ENCODE measurements around the gene JMJD8. TPM values are rescaled to one million over a fixed set of nuclear protein-coding genes. Genes with fewer than 3 reads are reported as not detected.
A peak's percentile ranks its signal among the peaks of the same experiment; 100 is the strongest.

Gene JMJD8
- total RNA-seq, 4 donors from 2014 or later = 45.6 to 56.1 (median 51.9) TPM

- peak in 2 of 3 donors; percentile 65 to 79 for DNase-seq
- Histone ChIP-seq H3K27ac (peak overlapping the region; percentile 91 to 97 (median 94)), H3K36me3 (peaks cover 0 to 25% (median 0%) of the 10 kb centered on the region in 3 donors), H3K9me3 (no peaks in the 10 kb centered on the region), H3K4me1 (peaks cover 13 to 66% (median 42%) of the 10 kb centered on the region in 4 donors), H3K27me3 (no peaks in the 10 kb centered on the region), H3K4me3 (peak overlapping the region; percentile 73 to 98 (median 94))
- TF ChIP-seq CTCF (IDR thresholded peaks at IDR 0.05) (no peak), POLR2A (IDR thresholded peaks at IDR 0.05) (no peak)
Measured at GRCh38 chr16:678858-679813, 5.0 kb downstream of the JMJD8 start.

GRCh38 chr16:678209-678857, 5.8 kb downstream of the JMJD8 start:
- peak overlapping the region in 3 of 4 donors; percentile 27 to 97 (median 93) for H3K27ac ChIP-seq

GRCh38 chr16:677316-678190, 6.6 kb downstream of the JMJD8 start:
- no peak for TF ChIP-seq CTCF (IDR thresholded peaks at IDR 0.05)
- TF ChIP-seq POLR2A (IDR thresholded peaks at IDR 0.05) = no peak
- H3K9me3 ChIP-seq = no peaks in the 10 kb centered on the region
- peak overlapping the region in 1 of 4 donors; percentile 4 for H3K4me3 ChIP-seq
- H3K27me3 ChIP-seq = no peaks in the 10 kb centered on the region
- peak overlapping the region; percentile 27 to 93 (median 44) for H3K27ac ChIP-seq
- DNase-seq = no peak
- peaks cover 13 to 53% (median 34%) of the 10 kb centered on the region in 4 donors for H3K4me1 ChIP-seq
- H3K36me3 ChIP-seq = peaks cover 0 to 30% (median 0%) of the 10 kb centered on the region in 3 donors

More at GRCh38 chr16:678209-678857, 5.8 kb downstream of the JMJD8 start:
- TF ChIP-seq POLR2A (IDR thresholded peaks at IDR 0.05) = no peak
- TF ChIP-seq CTCF (IDR thresholded peaks at IDR 0.05) = no peak
- Histone ChIP-seq H3K36me3 (peaks cover 0 to 30% (median 0%) of the 10 kb centered on the region in 3 donors), H3K27me3 (no peaks in the 10 kb centered on the region), H3K9me3 (no peaks in the 10 kb centered on the region), H3K4me3 (no peak overlapping the region), H3K4me1 (peaks cover 13 to 61% (median 38%) of the 10 kb centered on the region in 4 donors)
- DNase-seq = peak in 2 of 3 donors; percentile 69 to 72

- TF ChIP-seq POLR2A (IDR thresholded peaks at IDR 0.05) = peak in 1 of 2 donors; percentile 59
- TF ChIP-seq CTCF (IDR thresholded peaks at IDR 0.05) = no peak
- Histone ChIP-seq H3K36me3 (peaks cover 0 to 30% (median 0%) of the 10 kb centered on the region in 3 donors), H3K9me3 (no peaks in the 10 kb centered on the region), H3K4me3 (peak overlapping the region in 2 of 4 donors; percentile 4 to 50), H3K4me1 (peaks cover 13 to 47% (median 34%) of the 10 kb centered on the region in 4 donors), H3K27ac (peak overlapping the region in 3 of 4 donors; percentile 40 to 93 (median 57)), H3K27me3 (no peaks in the 10 kb centered on the region)
- DNase-seq = peak; percentile 65 to 94 (median 94)
Measured at GRCh38 chr16:676913-677312, 7.2 kb downstream of the JMJD8 start.

GRCh38 chr16:676565-676902, 7.6 kb downstream of the JMJD8 start:
- H3K9me3 ChIP-seq = no peaks in the 10 kb centered on the region
- H3K27me3 ChIP-seq = no peaks in the 10 kb centered on the region
- TF ChIP-seq POLR2A (IDR thresholded peaks at IDR 0.05) = no peak
- DNase-seq = no peak
- peak overlapping the region in 1 of 4 donors; percentile 57 for H3K27ac ChIP-seq
- peak overlapping the region in 2 of 4 donors; percentile 50 to 64 for H3K4me3 ChIP-seq
- peaks cover 13 to 44% (median 31%) of the 10 kb centered on the region in 4 donors for H3K4me1 ChIP-seq
- H3K36me3 ChIP-seq = peaks cover 0 to 30% (median 0%) of the 10 kb centered on the region in 3 donors
